ENCODE results near the gene CEP192. TPM values are rescaled to one million over a fixed set of nuclear protein-coding genes. Genes with fewer than 3 reads are reported as not detected.
A peak's percentile ranks its signal among the peaks of the same experiment; 100 is the strongest.

The CEP192 gene
- total and polyA plus RNA-seq, 2 of the 4 experiments (the other 2 are of a cell fraction) = 17.2 to 29.0 TPM

DNA sequence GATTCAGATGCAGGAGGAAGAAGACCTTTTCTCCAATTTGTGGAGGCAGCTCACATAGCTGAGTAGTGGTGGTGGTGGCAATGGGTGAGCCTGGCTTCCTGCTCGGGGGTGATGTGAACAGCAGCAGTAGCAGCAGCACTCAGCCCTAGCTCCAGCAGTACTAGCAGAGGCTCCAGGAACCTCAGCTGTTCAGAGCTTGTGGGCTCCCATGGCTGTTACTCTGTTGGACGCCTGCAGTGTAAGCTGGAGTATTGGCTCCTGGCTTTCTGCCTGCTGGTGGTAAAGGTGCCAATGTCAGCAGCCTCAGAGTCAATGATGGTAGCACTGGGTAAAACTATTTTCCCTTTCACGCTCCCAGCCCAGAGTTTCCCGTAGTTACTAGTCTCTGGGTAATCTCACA, 46.5 kb upstream of the CEP192 start:
- no peak overlapping the region for H4K91ac ChIP-seq (ENCODE audit: insufficient read depth, low read depth, low read length)
- H3K4me2 ChIP-seq (ENCODE audit: low read depth, low read length) = no peak overlapping the region
- H2AK9ac ChIP-seq (replicated peaks; ENCODE audit: low read depth, low read length, poor library complexity) = no peak overlapping the region
- H3K27ac ChIP-seq (ENCODE audit: insufficient read depth, low read length) = no peak overlapping the region
- 0 out of 3 replicates have a peak overlapping the region, but pooled peaks have one; percentile 14 for H2BK15ac ChIP-seq (ENCODE audit: low read depth, low read length)
- TF ChIP-seq SMC3 (IDR thresholded peaks at IDR 0.05; ENCODE audit: low read depth, low read length) (no peak), USF2 (IDR thresholded peaks at IDR 0.05; ENCODE audit: low read depth, low read length) (no peak), POLR2A (IDR thresholded peaks at IDR 0.05; ENCODE audit: low read depth, low read length) (no peak), NFE2L2 (IDR thresholded peaks at IDR 0.05; ENCODE audit: low read depth, low read length) (no peak), RAD21 (IDR thresholded peaks at IDR 0.05; ENCODE audit: low read length) (no peak), CHD1 (IDR thresholded peaks at IDR 0.05; ENCODE audit: low read depth, low read length) (no peak), MAFK (IDR thresholded peaks at IDR 0.05; ENCODE audit: low read depth, low read length) (no peak), RCOR1 (IDR thresholded peaks at IDR 0.05; ENCODE audit: insufficient replicate concordance, low read length) (no peak), BHLHE40 (IDR thresholded peaks at IDR 0.05; ENCODE audit: low read depth, low read length) (no peak), MXI1 (IDR thresholded peaks at IDR 0.05; ENCODE audit: borderline replicate concordance, low read depth, low read length) (no peak), RFX5 (IDR thresholded peaks at IDR 0.05; ENCODE audit: low read depth, low read length) (no peak), MAZ (IDR thresholded peaks at IDR 0.05; ENCODE audit: borderline replicate concordance, low read depth, low read length) (no peak), CEBPB (IDR thresholded peaks at IDR 0.05; ENCODE audit: low read depth, low read length) (no peak)
- TF ChIP-seq, protein P1, sequence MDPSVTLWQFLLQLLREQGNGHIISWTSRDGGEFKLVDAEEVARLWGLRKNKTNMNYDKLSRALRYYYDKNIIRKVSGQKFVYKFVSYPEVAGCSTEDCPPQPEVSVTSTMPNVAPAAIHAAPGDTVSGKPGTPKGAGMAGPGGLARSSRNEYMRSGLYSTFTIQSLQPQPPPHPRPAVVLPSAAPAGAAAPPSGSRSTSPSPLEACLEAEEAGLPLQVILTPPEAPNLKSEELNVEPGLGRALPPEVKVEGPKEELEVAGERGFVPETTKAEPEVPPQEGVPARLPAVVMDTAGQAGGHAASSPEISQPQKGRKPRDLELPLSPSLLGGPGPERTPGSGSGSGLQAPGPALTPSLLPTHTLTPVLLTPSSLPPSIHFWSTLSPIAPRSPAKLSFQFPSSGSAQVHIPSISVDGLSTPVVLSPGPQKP (IDR thresholded peaks at IDR 0.05; ENCODE audit: borderline replicate concordance, low read depth, low read length) = no peak
- TF ChIP-seq, protein P2, sequence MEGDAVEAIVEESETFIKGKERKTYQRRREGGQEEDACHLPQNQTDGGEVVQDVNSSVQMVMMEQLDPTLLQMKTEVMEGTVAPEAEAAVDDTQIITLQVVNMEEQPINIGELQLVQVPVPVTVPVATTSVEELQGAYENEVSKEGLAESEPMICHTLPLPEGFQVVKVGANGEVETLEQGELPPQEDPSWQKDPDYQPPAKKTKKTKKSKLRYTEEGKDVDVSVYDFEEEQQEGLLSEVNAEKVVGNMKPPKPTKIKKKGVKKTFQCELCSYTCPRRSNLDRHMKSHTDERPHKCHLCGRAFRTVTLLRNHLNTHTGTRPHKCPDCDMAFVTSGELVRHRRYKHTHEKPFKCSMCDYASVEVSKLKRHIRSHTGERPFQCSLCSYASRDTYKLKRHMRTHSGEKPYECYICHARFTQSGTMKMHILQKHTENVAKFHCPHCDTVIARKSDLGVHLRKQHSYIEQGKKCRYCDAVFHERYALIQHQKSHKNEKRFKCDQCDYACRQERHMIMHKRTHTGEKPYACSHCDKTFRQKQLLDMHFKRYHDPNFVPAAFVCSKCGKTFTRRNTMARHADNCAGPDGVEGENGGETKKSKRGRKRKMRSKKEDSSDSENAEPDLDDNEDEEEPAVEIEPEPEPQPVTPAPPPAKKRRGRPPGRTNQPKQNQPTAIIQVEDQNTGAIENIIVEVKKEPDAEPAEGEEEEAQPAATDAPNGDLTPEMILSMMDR (conservative IDR thresholded peaks at IDR 0.05; ENCODE audit: low read depth, low read length) = no peak
- H2AFZ ChIP-seq (replicated peaks; ENCODE audit: low read length, poor library complexity) = peak overlapping the region; percentile 9
- no peak overlapping the region for H4K8ac ChIP-seq (ENCODE audit: low read depth in 2 of 2, low read length in 2 of 2)
- H2BK20ac ChIP-seq (ENCODE audit: low read depth, low read length) = no peak overlapping the region
- peaks cover 7% of the 10 kb centered on the region for H4K20me1 ChIP-seq (ENCODE audit: insufficient read depth, low read length)
- H3K23ac ChIP-seq (ENCODE audit: low read depth, low read length) = no peak overlapping the region
- H3K27me3 ChIP-seq (ENCODE audit: control insufficient read depth, insufficient read depth, low read length) = peaks cover 2% of the 10 kb centered on the region; the same call in 1 of the 2 replicates
- no peak overlapping the region for H2BK5ac ChIP-seq (ENCODE audit: low read depth, low read length, poor library complexity, severe bottlenecking)
- dilution Hi-C loops (cut with HindIII; ENCODE audit: low sequenced_read_pairs, unreplicated experiment) (no loop called here), intact Hi-C loops (cut with micrococcal nuclease) (loop anchor here (5.0 to 10.0 kb wide), 2 partner anchors 210 to 567 kb away; partner anchors contain the start of gene AFG3L2), in situ Hi-C loops (cut with MboI; ENCODE audit: low sequenced_read_pairs) (loop anchor here (10.0 kb wide), 1 partner anchor 570 kb away; the partner anchor contains the start of gene AFG3L2)
- H3K9ac ChIP-seq (ENCODE audit: low read depth, low read length) = no peak overlapping the region
- BruUV-seq (replicated peaks) = no TSS peak
- no peak overlapping the region for H3K4ac ChIP-seq (ENCODE audit: low read depth, low read length)
- H2BK120ac ChIP-seq (ENCODE audit: low read depth, low read length) = no peak overlapping the region
- no peaks in the 10 kb centered on the region for H3K9me3 ChIP-seq (ENCODE audit: control insufficient read depth, insufficient read depth, low read length)
- H3K36me3 ChIP-seq (ENCODE audit: control insufficient read depth, insufficient read depth, low read length) = no peaks in the 10 kb centered on the region
- no peak overlapping the region for H3K4me3 ChIP-seq (ENCODE audit: insufficient read depth, low read depth, low read length)
- DNase-seq (no peak), ATAC-seq (ENCODE audit: low read depth) (no peak)
- H3K9me1 ChIP-seq (ENCODE audit: insufficient read depth, low read length) = peaks cover 5% of the 10 kb centered on the region
- no peak overlapping the region for H4K5ac ChIP-seq (ENCODE audit: low read depth, low read length)
- POLR2A ChIA-PET (ENCODE audit: unreplicated experiment) = no interaction called here
- peak overlapping the region; percentile 33; the same call in 1 of the 2 replicates for H2AK5ac ChIP-seq (ENCODE audit: low read depth, low read length)
- no peak overlapping the region for H3K56ac ChIP-seq (ENCODE audit: extremely low read depth, insufficient read depth, low read length)
- H3K18ac ChIP-seq (ENCODE audit: low read depth, low read length) = no peak overlapping the region
- H3K14ac ChIP-seq (replicated peaks; ENCODE audit: low read depth, low read length) = no peak overlapping the region
- CTCF ChIA-PET = interaction anchor here (3.4 kb wide), 1 partner anchor 10 kb away, joined by 16 read pairs; no protein-coding TSS in a partner anchor
- 71% methylated on average over 1 of the region's 4 CpGs; no CpG with 5 or more reads in 1 of the 2 experiments for WGBS, 2 experiments (ENCODE audit: extremely low coverage in 2 of 2, insufficient read length in 1 of 2)
- peaks cover 3% of the 10 kb centered on the region; the same call in 1 of the 2 replicates for H3K4me1 ChIP-seq (ENCODE audit: control insufficient read depth, insufficient read depth, low read length)
- H3K79me1 ChIP-seq (ENCODE audit: low read depth in 1 of 2, low read length in 2 of 2) = peaks cover 15 to 22% of the 10 kb centered on the region in 2 experiments

Data from IMR-90 (cell line).